SK-N-MC (cell line): Measurements from ENCODE around the gene FOSL1.

Experiments
- DNase-seq: peaks from one replicate; pipeline ENCODE4 v3.0.0-alpha.2; 2011; ENCODE audit warnings: low read depth, low spot score
- H3K27ac ChIP-seq: fragments of 200-600 bp; sonication (generic); 2 replicates; pipeline ENCODE4 v1.5.1; 2016; ENCODE audit warnings: mixed run types
- H3K36me3 ChIP-seq: fragments of 200-600 bp; sonication (generic); 2 replicates; pipeline ENCODE4 v1.6.1; 2017; ENCODE audit warnings: antibody characterized with exemption, low read length, mixed read lengths; ENCODE audit not compliant: insufficient read depth
- H3K4me3 ChIP-seq: fragments of 200-600 bp; sonication (generic); 2 replicates; pipeline ENCODE4 v1.5.1; 2016
- H3K9ac ChIP-seq: fragments of 200-600 bp; sonication (generic); 2 replicates; pipeline ENCODE4 v1.8.0; 2017; ENCODE audit warnings: mixed run types, mixed read lengths; ENCODE audit not compliant: insufficient read length
- H3K9me3 ChIP-seq: fragments of 200-600 bp; sonication (generic); 2 replicates; pipeline ENCODE4 v1.6.1; 2017; ENCODE audit warnings: low read depth, mild to moderate bottlenecking, antibody characterized with exemption, low read length, moderate library complexity, mixed read lengths
- EZH2 ChIP-seq: fragments of 200-600 bp; sonication (generic); IDR thresholded peaks from one replicate; pipeline ENCODE4 v1.6.1; 2017; ENCODE audit warnings: antibody characterized with exemption
- FOXP2 ChIP-seq: optimal IDR thresholded peaks from 2 replicates; pipeline ENCODE3; 2011; ENCODE audit warnings: mild to moderate bottlenecking, moderate library complexity; ENCODE audit not compliant: insufficient read depth; ENCODE audit errors: extremely low read length, control extremely low read depth
- POLR2AphosphoS5 ChIP-seq: IDR thresholded peaks from 2 replicates; pipeline ENCODE4 v1.6.1; 2012; ENCODE audit warnings: mild to moderate bottlenecking, low read depth, low read length, borderline replicate concordance

The FOSL1 gene

GRCh38 chr11:65916391-65916790, 16.2 kb upstream of the FOSL1 start:
- TF ChIP-seq POLR2AphosphoS5 (no peak), FOXP2 (no peak), EZH2 (no peak)
- no peak overlapping the region for H3K9ac ChIP-seq
- H3K27ac ChIP-seq: no peak overlapping the region

DNA sequence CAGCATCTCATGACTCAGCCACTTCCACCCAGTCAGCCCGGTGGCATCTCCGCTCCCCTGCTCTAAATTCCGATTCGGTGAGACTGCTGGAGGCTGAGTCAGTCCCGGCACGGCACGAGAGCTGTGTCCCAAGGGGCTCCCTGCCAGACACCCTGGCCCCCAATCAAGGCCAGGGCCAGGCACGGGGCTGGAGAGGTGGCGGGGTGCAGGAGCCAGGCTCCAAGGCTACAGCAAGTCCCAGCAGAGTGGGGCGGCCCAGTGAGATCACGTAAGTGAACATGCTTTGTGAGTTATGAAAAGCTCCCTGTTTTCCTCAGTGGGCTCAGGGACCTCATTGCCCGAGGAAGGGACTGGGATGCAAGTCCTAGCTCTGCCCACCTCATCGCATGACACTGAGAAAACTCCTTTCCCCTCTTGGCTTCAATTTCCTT, 15.6 kb upstream of the FOSL1 start:
- TF ChIP-seq EZH2: no peak
- TF ChIP-seq FOXP2: no peak
- TF ChIP-seq POLR2AphosphoS5: no peak
- Histone ChIP-seq H3K9ac (no peak overlapping the region), H3K9me3 (no peaks in the 10 kb centered on the region), H3K27ac (peak overlapping the region; percentile 26; the same call in 1 of the 2 replicates), H3K4me3 (no peak overlapping the region), H3K36me3 (no peaks in the 10 kb centered on the region)
- DNase-seq: no peak

More at GRCh38 chr11:65916391-65916790, 16.2 kb upstream of the FOSL1 start:
- Histone ChIP-seq H3K36me3 (no peaks in the 10 kb centered on the region), H3K9me3 (no peaks in the 10 kb centered on the region), H3K4me3 (no peak overlapping the region)
- DNase-seq: no peak

GRCh38 chr11:65915101-65915820, 15.1 kb upstream of the FOSL1 start:
- Histone ChIP-seq H3K9ac (no peak overlapping the region), H3K36me3 (no peaks in the 10 kb centered on the region), H3K27ac (no peak overlapping the region), H3K9me3 (no peaks in the 10 kb centered on the region), H3K4me3 (no peak overlapping the region)
- DNase-seq: no peak
- TF ChIP-seq EZH2 (no peak), POLR2AphosphoS5 (no peak), FOXP2 (no peak)

- Histone ChIP-seq H3K4me3 (no peak overlapping the region), H3K9ac (no peak overlapping the region), H3K27ac (no peak overlapping the region), H3K36me3 (no peaks in the 10 kb centered on the region), H3K9me3 (no peaks in the 10 kb centered on the region)
- TF ChIP-seq EZH2 (no peak), POLR2AphosphoS5 (no peak), FOXP2 (no peak)
- no peak for DNase-seq
Measured at GRCh38 chr11:65912845-65913244, 12.7 kb upstream of the FOSL1 start.

GRCh38 chr11:65911682-65912568, 11.7 kb upstream of the FOSL1 start:
- H3K9me3 ChIP-seq: no peaks in the 10 kb centered on the region
- H3K36me3 ChIP-seq: no peaks in the 10 kb centered on the region
- no peak for DNase-seq
- no peak for TF ChIP-seq FOXP2
- no peak for TF ChIP-seq POLR2AphosphoS5
- TF ChIP-seq EZH2: no peak
- no peak overlapping the region for H3K27ac ChIP-seq
- peak overlapping the region; percentile 2 for H3K9ac ChIP-seq
- H3K4me3 ChIP-seq: no peak overlapping the region

GRCh38 chr11:65907878-65908277, 7.7 kb upstream of the FOSL1 start:
- Histone ChIP-seq H3K9me3 (no peaks in the 10 kb centered on the region), H3K4me3 (no peak overlapping the region), H3K9ac (no peak overlapping the region), H3K36me3 (no peaks in the 10 kb centered on the region), H3K27ac (no peak overlapping the region)
- no peak for DNase-seq
- TF ChIP-seq EZH2 (no peak), POLR2AphosphoS5 (no peak), FOXP2 (no peak)

- TF ChIP-seq POLR2AphosphoS5 (no peak), FOXP2 (no peak), EZH2 (no peak)
- no peak for DNase-seq
- H3K9ac ChIP-seq: no peak overlapping the region
Measured at GRCh38 chr11:65906602-65907001, 6.4 kb upstream of the FOSL1 start.

DNA sequence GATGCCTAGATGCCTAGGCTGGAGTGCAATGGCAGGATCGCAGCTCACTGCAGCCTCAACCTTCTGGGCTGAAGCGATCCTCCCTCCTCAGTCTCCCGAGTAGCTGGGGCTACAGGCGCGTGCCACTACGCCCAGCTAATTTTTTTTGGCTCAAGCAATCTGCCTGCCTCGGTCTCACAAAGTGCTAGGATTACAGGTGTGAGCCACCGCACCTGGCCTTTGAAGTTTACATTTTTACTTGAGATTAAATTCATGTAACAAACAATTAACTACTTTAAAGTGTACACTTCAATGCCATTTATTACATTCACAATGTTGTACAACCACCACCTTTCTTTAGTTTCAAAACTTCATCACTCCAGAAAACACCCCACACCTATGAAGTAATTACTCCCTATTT, 3.5 kb upstream of the FOSL1 start:
- Histone ChIP-seq H3K36me3 (no peaks in the 10 kb centered on the region), H3K4me3 (no peak overlapping the region), H3K9me3 (no peaks in the 10 kb centered on the region), H3K27ac (no peak overlapping the region), H3K9ac (no peak overlapping the region)
- TF ChIP-seq EZH2 (no peak), FOXP2 (no peak), POLR2AphosphoS5 (no peak)
- no peak for DNase-seq

More at GRCh38 chr11:65906602-65907001, 6.4 kb upstream of the FOSL1 start:
- Histone ChIP-seq H3K9me3 (no peaks in the 10 kb centered on the region), H3K4me3 (no peak overlapping the region), H3K36me3 (no peaks in the 10 kb centered on the region), H3K27ac (no peak overlapping the region)
